NCI-H146 treated with DMSO at 0.1 percent for 48 hours (cell line): ENCODE measurements around the gene SMPD4.
A peak's percentile ranks its signal among the peaks of the same experiment; 100 is the strongest.
"Not testable (repeated sequence)": the region's sequence is repeated elsewhere in the genome, so short reads cannot be mapped to it uniquely, and the experiment has no call there.

Source experiments
- DNase-seq: peaks from one replicate; lab custom pipeline; 2025; ENCODE audit not compliant: unreplicated experiment; lab: John Stamatoyannopoulos, UW

Gene SMPD4

GRCh38 chr2:130187268-130187667 lies 5.9 kb upstream of the SMPD4 start:
- DNase-seq, result no peak

DNA sequence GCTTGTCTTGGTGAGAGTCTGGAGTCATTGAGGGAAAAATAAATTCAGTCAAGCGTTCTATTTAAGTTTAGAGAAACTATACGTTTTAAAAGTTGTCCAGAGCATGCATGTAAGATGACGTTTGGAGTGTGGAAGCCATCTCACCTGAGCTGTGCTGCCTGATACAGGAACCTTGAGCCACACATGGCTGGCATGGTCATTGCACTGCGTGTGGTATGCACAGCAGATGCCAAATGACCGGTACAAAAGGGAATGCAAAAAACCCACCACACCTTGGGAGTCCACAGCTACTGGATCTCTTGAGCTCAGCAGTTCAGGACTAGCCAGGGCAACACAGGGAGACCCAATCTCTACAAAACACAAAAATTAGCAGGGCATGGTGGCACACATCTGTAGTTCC lies 5.0 kb upstream of the SMPD4 start:
- DNase-seq, result no peak

DNA sequence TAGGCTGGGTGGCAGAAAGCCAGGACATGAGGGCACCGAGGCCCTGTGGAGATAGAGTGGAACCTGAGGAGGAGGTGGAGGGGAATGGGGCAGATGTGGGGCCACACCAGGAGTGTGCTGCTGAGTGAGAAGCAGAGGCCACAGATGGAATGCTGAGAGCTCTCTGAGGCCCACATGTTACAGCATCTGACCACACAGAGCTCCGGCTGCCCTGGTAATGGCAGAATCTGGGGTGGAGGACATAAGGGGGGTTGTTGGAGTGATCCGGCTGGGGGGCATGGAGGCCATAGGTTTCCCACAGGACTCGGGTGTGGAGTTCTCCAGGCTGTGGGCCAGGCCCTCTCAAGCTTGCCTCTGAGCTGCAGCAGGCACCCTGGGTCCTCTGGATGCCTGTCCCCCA lies 4.5 kb upstream of the SMPD4 start:
- DNase-seq, result no peak

GRCh38 chr2:130185436-130185835 lies 4.0 kb upstream of the SMPD4 start:
- DNase-seq, result no peak

GRCh38 chr2:130183512-130184373 lies 2.3 kb upstream of the SMPD4 start:
- no peak for DNase-seq

- DNase-seq, result not testable (repeated sequence)
These were observed 1.6 kb upstream of the SMPD4 start for GRCh38 chr2:130182826-130183511.

- peak; percentile 73 for DNase-seq
These were observed 679 bp upstream of the SMPD4 start, which contains the start of gene MZT2B for GRCh38 chr2:130181880-130182682. TSS of gene MZT2B (plus strand) at chr2:130182262. CDS start at chr2:130182283, 21 bp downstream.

GRCh38 chr2:130180404-130181324 lies 738 bp downstream of the SMPD4 start:
- not testable (repeated sequence) for DNase-seq

DNA sequence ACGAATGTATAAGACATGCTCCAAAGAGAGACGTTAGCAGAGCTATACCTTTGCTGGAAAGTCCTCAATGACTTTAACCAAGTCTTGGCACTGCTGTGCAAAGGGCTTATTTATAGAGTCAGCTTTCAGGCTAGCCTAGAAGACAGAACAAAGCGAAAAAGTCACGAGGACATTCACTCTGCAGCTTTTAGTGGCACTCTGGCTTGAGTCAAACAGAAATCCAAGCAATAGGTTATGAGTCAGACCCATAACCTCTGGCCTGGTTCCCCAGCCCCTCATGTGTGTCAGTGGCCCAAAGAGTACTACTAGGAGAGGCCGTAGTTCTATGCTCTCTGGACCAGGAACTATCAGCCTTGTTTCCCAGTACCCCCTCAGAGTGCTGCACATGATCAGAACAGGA lies 6.5 kb downstream of the SMPD4 start:
- DNase-seq, result not testable (repeated sequence)

GRCh38 chr2:130169896-130170295 lies 11.5 kb downstream of the SMPD4 start:
- DNase-seq, result no peak

- not testable (repeated sequence) for DNase-seq
These were observed 12.2 kb downstream of the SMPD4 start for GRCh38 chr2:130169163-130169562.

- not testable (repeated sequence) for DNase-seq
These were observed 14.8 kb downstream of the SMPD4 start for GRCh38 chr2:130166611-130167010.

DNA sequence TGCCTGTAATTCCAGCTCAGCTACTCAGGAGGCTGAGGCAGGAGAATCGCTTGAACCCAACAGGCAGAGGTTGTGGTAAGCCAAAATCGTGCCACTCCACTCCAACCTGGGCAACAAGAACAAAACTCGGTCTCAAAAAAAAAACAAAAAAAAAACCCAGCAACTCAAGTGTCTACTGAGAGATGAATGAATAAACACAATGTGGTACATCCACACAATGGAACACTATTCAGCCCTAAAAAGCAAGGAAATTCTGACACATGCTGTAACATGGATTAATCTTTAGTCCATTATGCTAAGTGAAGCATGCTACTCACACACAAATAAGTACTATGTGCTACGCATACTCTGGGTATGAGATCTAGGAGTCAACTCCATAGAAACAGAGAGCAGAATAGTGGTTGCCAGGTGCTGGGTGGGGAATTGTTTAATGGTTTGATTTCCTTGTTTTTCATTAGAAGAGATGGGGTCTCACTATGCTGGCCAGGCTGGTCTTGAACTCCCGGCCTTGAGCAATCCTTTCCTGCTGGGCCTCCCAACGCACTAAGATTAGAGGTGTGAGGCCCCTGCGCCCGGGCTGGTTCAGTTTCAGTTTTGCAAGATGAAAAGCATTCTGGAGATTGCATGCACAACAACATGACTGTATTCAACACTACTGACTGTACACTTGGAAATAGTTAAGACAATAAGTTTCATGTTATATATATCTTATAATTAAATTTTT lies 15.9 kb downstream of the SMPD4 start:
- DNase-seq, result no peak

GRCh38 chr2:130162968-130163367 lies 18.4 kb downstream of the SMPD4 start:
- DNase-seq, result no peak

GRCh38 chr2:130162486-130162885 lies 18.9 kb downstream of the SMPD4 start:
- DNase-seq, result not testable (repeated sequence)

DNA sequence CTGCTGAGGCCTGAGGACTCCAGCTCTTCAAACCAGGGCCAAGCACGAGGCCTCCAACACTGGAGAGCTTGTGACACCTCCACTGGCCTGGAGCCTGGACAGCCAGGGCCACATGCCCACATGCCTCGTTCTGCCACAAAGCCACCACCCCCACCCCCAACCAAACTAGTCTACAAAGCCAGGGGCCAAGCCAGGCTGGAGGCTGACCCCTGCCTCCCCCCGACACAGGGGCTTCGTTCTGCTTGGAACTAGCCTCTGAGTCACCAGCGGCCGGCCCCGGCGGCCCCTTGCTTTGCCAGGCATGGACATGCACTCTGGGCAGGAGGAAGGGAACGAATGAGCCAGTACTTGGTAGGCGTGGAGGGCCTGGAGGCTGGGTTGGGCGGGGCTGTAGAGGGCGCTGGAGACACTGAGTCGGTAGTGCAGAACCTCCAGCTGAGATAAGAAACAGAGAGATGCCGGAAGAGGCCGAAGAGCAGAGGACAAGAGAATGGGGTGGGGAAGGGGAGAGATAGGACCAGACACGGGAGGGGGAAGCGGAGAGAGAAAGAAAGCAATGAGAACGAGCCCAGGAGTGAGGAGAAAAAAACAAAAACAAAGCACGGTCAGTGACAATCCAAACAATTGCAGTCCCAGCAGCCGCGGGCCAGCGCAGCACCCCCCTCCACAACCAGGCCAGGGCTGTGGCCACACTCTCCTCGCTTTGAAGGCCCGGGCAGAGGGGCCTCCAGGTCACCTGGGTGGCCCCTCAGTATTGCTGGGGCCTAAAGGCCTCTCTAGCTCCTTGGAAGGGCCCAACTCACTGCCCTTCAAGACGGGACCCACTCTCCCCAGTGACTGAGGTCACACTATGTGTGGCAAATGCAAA lies 20.3 kb downstream of the SMPD4 start:
- DNase-seq, result not testable (repeated sequence)

GRCh38 chr2:130160131-130160530 lies 21.3 kb downstream of the SMPD4 start:
- no peak for DNase-seq

DNA sequence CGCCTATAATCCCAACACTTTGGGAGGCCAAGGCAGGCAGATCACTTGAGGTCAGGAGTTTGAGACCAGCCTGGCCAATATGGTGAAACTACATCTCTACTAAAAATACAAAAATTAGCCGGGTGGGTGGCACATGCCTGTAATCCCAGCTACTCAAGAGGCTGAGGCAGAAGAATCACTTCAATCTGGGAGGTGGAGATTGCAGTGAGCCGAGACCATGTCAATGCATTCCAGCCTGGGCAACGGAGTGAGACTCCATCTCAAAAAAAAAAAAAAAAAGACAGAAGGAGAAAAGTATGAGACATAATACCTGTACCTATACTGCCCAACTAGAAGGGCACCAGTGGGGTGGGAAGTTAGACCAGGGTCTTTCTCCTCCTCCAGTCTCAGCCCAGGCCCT lies 22.0 kb downstream of the SMPD4 start:
- not testable (repeated sequence) for DNase-seq

- DNase-seq, result no peak
These were observed 22.8 kb downstream of the SMPD4 start for GRCh38 chr2:130158631-130159030.
